Mammary epithelial cell (primary cell): ENCODE measurements around the gene NELFE.

Experiments
- CTCF ChIP-seq, 2 donors: IDR thresholded peaks in 1 of 2; conservative IDR thresholded peaks in 1 of 2; 2 replicates each; pipeline ENCODE4 v1.5.1; 2011 to 2012; ENCODE audit warnings: inconsistent platforms in 2 of 2, low read length in 2 of 2, mild to moderate bottlenecking in 2 of 2, control low read depth in 1 of 2, low read depth in 1 of 2; ENCODE audit not compliant: insufficient read depth in 1 of 2; ENCODE audit errors: extremely low read depth in 1 of 2
- EZH2 ChIP-seq: IDR thresholded peaks from 2 replicates; pipeline ENCODE4 v1.6.1; 2012; ENCODE audit warnings: low read length, inconsistent platforms, borderline replicate concordance

DNA sequence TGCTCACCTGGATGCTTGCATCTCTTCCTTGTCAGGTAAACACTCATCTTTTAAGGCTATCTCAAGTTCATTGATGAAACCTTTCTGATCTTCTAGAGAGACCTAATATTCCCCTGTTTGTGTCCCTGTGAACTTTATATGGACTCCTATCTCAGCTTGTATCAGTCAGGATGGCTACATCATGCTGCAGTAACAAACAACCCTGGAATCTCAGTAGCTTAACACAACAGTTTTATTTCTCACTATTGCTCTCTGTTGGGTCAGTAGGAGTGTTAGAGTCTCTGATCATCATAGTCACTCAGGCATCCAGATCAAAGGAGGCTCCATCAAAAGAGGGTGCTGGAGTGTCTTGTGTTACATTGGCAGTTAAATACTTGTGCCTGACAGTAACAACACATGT is 43.4 kb downstream of the NELFE start:
- peak in 1 of 2 donors; percentile 2 for TF ChIP-seq CTCF (conservative IDR thresholded peaks at IDR 0.05 in 1 of 2, IDR thresholded peaks at IDR 0.05 in 1 of 2; ENCODE audit: extremely low read depth in 1 of 2, insufficient read depth in 1 of 2, low read depth in 1 of 2, low read length in 2 of 2)
- TF ChIP-seq EZH2, result no peak
